ENCODE data around the gene BCKDHB. TPM values are rescaled to one million over a fixed set of nuclear protein-coding genes. Genes with fewer than 3 reads are reported as not detected.
"Not testable (repeated sequence)": the region's sequence is repeated elsewhere in the genome, so short reads cannot be mapped to it uniquely, and the experiment has no call there.

BCKDHB gene
- total RNA-seq, 1 donor from 2014 or later = 15.0 TPM

DNA sequence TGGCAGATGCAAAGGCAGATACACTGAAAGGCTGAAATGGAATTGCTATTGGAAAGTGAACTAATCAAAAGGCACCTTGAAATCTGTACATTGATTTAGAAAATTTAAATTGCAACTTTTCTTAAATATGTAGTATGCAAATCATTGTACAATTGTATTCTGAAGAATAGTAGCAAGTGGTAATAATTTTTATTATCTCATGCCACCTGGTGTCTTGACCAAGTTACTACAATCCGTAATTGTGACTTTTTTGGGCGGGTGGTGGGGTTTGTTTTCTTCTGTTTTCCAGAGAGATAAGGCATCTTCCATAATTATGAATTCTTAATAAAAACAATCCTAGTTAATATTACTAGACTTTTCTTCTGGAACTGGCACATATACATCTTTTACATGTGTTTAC lies 12.5 kb upstream of the BCKDHB start:
- Histone ChIP-seq H3K36me3 (ENCODE audit: control insufficient read depth, insufficient read depth, low read length) (no peaks in the 10 kb centered on the region), H3K4me3 (ENCODE audit: low read depth, low read length) (no peak overlapping the region), H3K27me3 (ENCODE audit: control insufficient read depth, insufficient read depth, low read length) (no peaks in the 10 kb centered on the region)
- DNase-seq (ENCODE audit: low read depth) (peak; percentile 22), FAIRE-seq (no peak)
- TF ChIP-seq, protein P1, sequence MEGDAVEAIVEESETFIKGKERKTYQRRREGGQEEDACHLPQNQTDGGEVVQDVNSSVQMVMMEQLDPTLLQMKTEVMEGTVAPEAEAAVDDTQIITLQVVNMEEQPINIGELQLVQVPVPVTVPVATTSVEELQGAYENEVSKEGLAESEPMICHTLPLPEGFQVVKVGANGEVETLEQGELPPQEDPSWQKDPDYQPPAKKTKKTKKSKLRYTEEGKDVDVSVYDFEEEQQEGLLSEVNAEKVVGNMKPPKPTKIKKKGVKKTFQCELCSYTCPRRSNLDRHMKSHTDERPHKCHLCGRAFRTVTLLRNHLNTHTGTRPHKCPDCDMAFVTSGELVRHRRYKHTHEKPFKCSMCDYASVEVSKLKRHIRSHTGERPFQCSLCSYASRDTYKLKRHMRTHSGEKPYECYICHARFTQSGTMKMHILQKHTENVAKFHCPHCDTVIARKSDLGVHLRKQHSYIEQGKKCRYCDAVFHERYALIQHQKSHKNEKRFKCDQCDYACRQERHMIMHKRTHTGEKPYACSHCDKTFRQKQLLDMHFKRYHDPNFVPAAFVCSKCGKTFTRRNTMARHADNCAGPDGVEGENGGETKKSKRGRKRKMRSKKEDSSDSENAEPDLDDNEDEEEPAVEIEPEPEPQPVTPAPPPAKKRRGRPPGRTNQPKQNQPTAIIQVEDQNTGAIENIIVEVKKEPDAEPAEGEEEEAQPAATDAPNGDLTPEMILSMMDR (IDR thresholded peaks at IDR 0.05; ENCODE audit: insufficient read depth, low read length, severe bottlenecking) = peak; percentile 21

DNA sequence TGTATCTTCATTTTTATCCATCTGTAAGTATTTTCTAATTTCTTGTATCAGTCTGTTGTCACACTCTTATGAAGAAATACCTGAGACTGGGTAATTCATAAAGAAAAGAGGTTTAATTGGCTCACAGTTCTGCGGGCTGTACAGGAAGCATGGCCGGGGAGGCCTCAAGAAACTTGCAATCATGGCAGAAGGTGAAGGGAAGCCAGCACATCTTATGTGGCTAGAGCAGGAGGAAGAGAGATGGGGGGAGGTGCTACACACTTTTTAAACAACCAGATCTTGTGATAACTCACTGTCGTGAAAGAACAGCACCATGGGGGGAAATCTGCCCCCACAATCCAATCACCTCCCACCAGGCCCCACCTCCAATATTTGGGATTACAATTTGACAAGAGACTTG lies 10.9 kb upstream of the BCKDHB start:
- no peaks in the 10 kb centered on the region for H3K36me3 ChIP-seq (ENCODE audit: control insufficient read depth, insufficient read depth, low read length)
- H3K4me3 ChIP-seq (ENCODE audit: low read depth, low read length) = no peak overlapping the region
- TF ChIP-seq, protein P1 (IDR thresholded peaks at IDR 0.05; ENCODE audit: insufficient read depth, low read length, severe bottlenecking) = no peak
- DNase-seq (ENCODE audit: low read depth) (no peak), FAIRE-seq (no peak)
- no peaks in the 10 kb centered on the region for H3K27me3 ChIP-seq (ENCODE audit: control insufficient read depth, insufficient read depth, low read length)

DNA sequence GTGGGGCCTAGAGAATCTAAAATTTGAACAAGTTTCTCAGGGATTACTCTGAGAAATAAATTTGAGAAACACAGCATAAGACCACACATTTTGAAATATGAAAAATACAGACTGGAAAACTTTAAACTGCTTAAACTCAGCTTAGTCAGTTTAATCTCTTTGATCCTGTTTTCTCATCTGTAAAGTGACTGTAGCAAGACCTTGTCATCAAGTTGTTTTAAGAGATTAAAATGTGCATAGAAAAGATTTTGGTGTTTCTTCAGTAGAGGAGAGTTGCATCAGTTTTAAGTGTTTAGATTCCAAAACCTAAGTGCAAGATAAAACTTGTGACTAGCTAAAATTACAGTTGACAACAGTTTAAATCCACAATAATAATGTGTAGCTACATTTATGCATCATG lies 8.1 kb upstream of the BCKDHB start:
- FAIRE-seq (no peak), DNase-seq (ENCODE audit: low read depth) (no peak)
- Histone ChIP-seq H3K36me3 (ENCODE audit: control insufficient read depth, insufficient read depth, low read length) (no peaks in the 10 kb centered on the region), H3K27me3 (ENCODE audit: control insufficient read depth, insufficient read depth, low read length) (no peaks in the 10 kb centered on the region), H3K4me3 (ENCODE audit: low read depth, low read length) (no peak overlapping the region)
- TF ChIP-seq, protein P1 (IDR thresholded peaks at IDR 0.05; ENCODE audit: insufficient read depth, low read length, severe bottlenecking) = no peak

DNA sequence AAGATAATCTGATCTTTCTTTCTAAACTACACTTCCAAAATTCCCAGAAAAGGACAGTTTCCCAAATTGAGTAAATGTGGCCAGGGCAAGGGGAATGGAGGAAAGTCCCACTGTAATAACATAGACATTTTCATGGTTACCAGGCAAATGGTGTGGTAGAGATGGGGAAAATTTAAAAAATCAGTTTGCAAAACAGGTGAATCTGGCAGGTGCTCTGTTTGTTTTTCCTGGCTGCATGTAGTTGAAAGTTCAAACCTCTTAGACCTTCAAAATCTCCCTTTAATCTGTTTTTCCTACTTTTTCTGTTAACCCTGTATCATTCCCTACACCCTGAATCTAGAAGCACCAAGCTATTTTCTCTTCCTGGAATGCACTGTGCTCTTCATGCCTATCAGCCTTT lies 2.0 kb upstream of the BCKDHB start:
- H3K36me3 ChIP-seq (ENCODE audit: control insufficient read depth, insufficient read depth, low read length) = no peaks in the 10 kb centered on the region
- FAIRE-seq (no peak), DNase-seq (ENCODE audit: low read depth) (no peak)
- no peak overlapping the region for H3K4me3 ChIP-seq (ENCODE audit: low read depth, low read length)
- H3K27me3 ChIP-seq (ENCODE audit: control insufficient read depth, insufficient read depth, low read length) = no peaks in the 10 kb centered on the region
- TF ChIP-seq, protein P1 (IDR thresholded peaks at IDR 0.05; ENCODE audit: insufficient read depth, low read length, severe bottlenecking) = no peak

DNA sequence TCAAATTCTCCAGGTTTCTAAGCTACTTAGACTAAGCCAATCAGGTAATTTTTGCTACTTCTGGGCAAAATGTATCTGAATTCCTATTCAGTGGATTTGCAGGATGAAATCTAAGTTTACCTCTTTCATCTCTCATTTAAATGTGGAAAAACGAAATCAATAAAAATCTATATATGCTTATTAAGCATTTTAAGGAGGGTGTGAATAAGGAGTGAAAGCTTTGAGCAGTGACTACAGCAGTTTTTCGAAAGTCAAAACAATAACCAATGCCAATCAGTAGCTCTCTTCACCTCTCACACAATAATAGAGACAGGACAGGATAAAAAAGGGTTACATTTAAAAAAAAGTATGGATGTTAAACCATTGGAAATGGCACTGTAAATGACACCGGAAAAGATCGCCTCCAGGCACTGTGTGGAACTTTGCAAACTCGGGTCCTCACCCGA lies 476 bp upstream of the BCKDHB start:
- no peaks in the 10 kb centered on the region for H3K36me3 ChIP-seq (ENCODE audit: control insufficient read depth, insufficient read depth, low read length)
- no peak for FAIRE-seq
- no peak for DNase-seq (ENCODE audit: low read depth)
- peak overlapping the region; percentile 82 for H3K4me3 ChIP-seq (ENCODE audit: low read depth, low read length)
- TF ChIP-seq, protein P1 (IDR thresholded peaks at IDR 0.05; ENCODE audit: insufficient read depth, low read length, severe bottlenecking) = no peak
- H3K27me3 ChIP-seq (ENCODE audit: control insufficient read depth, insufficient read depth, low read length) = no peaks in the 10 kb centered on the region

DNA sequence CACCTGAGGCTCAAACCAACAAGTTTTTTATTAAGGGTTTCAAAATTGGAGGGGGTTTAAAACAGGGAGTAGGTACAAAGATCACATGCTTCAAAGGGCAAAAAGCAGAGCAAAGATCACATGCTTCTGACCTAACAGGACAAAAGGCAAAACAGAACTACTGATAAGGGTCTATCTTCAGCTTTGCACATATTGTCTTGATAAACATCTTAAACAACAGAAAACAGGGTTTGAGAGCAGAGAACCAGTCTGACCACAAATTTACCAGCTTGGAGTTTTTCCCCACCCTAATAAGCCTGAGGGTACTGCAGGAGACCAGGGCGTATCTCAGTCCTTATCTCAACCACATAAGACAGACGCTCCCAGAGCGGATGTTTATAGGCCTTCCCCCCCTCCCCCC lies 16.1 kb downstream of the BCKDHB start:
- H3K27me3 ChIP-seq (ENCODE audit: control insufficient read depth, insufficient read depth, low read length); H3K36me3 ChIP-seq (ENCODE audit: control insufficient read depth, insufficient read depth, low read length); FAIRE-seq; DNase-seq (ENCODE audit: low read depth); H3K4me3 ChIP-seq (ENCODE audit: low read depth, low read length): not testable (repeated sequence)

Measured in bronchial epithelial cell (primary cell).